HCT116 (cell line): ENCODE results near the gene MICALL1. TPM values are rescaled to one million over a fixed set of nuclear protein-coding genes. Genes with fewer than 3 reads are reported as not detected.

Experiments
- ATAC-seq: fragments of 200-7000 bp; cut with Tn5 transposase; 2 replicates; pipeline ENCODE4 v1.9.1; 2020; ENCODE audit warnings: mild to moderate bottlenecking, moderate library complexity
- BruUV-seq: library from RNA; stranded (reverse); fragments of 400-500 nt; replicated peaks from 2 replicates; lab custom pipeline; 2021; lab: Mats Ljungman, UMichigan
- CTCF ChIA-PET: fragments of 300-600 bp; sonication (Branson Sonifier 250); formaldehyde crosslinking; loops from one replicate; lab custom pipeline; 2021; ENCODE audit warnings: antibody characterized with exemption; lab: Charles Lee
- POLR2A ChIA-PET: fragments of 300-600, 350-600 bp; sonication (Branson Sonifier 250); formaldehyde crosslinking; loops from one replicate; lab custom pipeline; 2021; ENCODE audit warnings: antibody characterized with exemption; lab: Charles Lee
- RAD21 ChIA-PET, 2 experiments: fragments of 300-600 bp; sonication (Branson Sonifier 250); formaldehyde crosslinking; loops; one replicate each; lab custom pipeline; 2023; ENCODE audit warnings: low total read pairs in 2 of 2; ENCODE audit not compliant: uncharacterized antibody in 2 of 2, unreplicated experiment in 2 of 2, low non-redundant PET in 1 of 2; lab: Charles Lee
- DNase-seq: peaks from one replicate; pipeline ENCODE4 v3.0.0-alpha.2; 2010; ENCODE audit warnings: low read depth, low spot score
- H2AFZ ChIP-seq: fragments of 200-600 bp; shearing (Covaris generic), sonication (generic); 2 replicates; pipeline ENCODE4 v1.6.1; 2017; ENCODE audit warnings: low read depth, mixed run types, mixed read lengths, antibody characterized with exemption, low read length; ENCODE audit not compliant: poor library complexity, severe bottlenecking
- H3K27ac ChIP-seq: 2 replicates; pipeline ENCODE4 v1.5.1; 2012; ENCODE audit warnings: low read depth, low read length
- H3K27me3 ChIP-seq: fragments of 200-600 bp; sonication (generic); 2 replicates; pipeline ENCODE4 v1.6.1; 2016; ENCODE audit warnings: mixed run types, low read length, mixed read lengths; ENCODE audit not compliant: insufficient read depth
- H3K36me3 ChIP-seq, 2 experiments: fragments of 200-500 bp in 1 of 2; fragments of 200-600 bp in 1 of 2; sonication (Bioruptor generic) in 1 of 2; sonication (generic) in 1 of 2; 2 replicates each; pipeline versions ENCODE4 v1.5.1 to v1.6.1; 2014 to 2016; ENCODE audit warnings: low read length in 2 of 2, inconsistent platforms in 1 of 2, mixed read lengths in 1 of 2, mixed run types in 1 of 2; ENCODE audit not compliant: insufficient read depth in 2 of 2, control insufficient read depth in 1 of 2
- H3K4me1 ChIP-seq, 2 experiments: fragments of 200-600 bp in 1 of 2; sonication (generic) in 1 of 2; 2 replicates each; pipeline versions ENCODE4 v1.5.1 to v1.6.1; 2012 to 2017; ENCODE audit warnings: low read length in 2 of 2, inconsistent platforms in 1 of 2, mild to moderate bottlenecking in 1 of 2, mixed read lengths in 1 of 2, mixed run types in 1 of 2, moderate library complexity in 1 of 2; ENCODE audit not compliant: insufficient read depth in 2 of 2, control insufficient read depth in 1 of 2
- H3K4me2 ChIP-seq: fragments of 200-600 bp; sonication (generic); 2 replicates; pipeline ENCODE4 v1.6.1; 2017; ENCODE audit warnings: mixed run types, low read length, mixed read lengths
- H3K4me3 ChIP-seq, 2 experiments: fragments of 200-600 bp in 1 of 2; sonication (generic) in 1 of 2; replicated peaks in 1 of 2; 2 replicates each; pipeline ENCODE4 v1.5.1; 2011 to 2016; ENCODE audit warnings: low read length in 2 of 2, control low read depth in 1 of 2, low read depth in 1 of 2, mild to moderate bottlenecking in 1 of 2, mixed read lengths in 1 of 2, mixed run types in 1 of 2
- H3K79me2 ChIP-seq: fragments of 200-600 bp; sonication (generic); 2 replicates; pipeline ENCODE4 v1.6.1; 2017; ENCODE audit warnings: mild to moderate bottlenecking, mixed run types, low read length, moderate library complexity, mixed read lengths; ENCODE audit not compliant: insufficient read depth
- H3K9ac ChIP-seq: fragments of 200-600 bp; sonication (generic); 2 replicates; pipeline ENCODE4 v1.6.1; 2016; ENCODE audit warnings: low read length, mixed read lengths
- H3K9me2 ChIP-seq: fragments of 200-600 bp; sonication (generic), shearing (Covaris generic); 2 replicates; pipeline ENCODE4 v1.6.1; 2017; ENCODE audit warnings: mixed run types, mild to moderate bottlenecking, moderate library complexity; ENCODE audit not compliant: insufficient read depth
- H3K9me3 ChIP-seq, 2 experiments: fragments of 200-500 bp in 1 of 2; fragments of 200-600 bp in 1 of 2; sonication (Bioruptor generic) in 1 of 2; sonication (generic) in 1 of 2; 2 replicates each; pipeline ENCODE4 v1.6.1; 2014 to 2017; ENCODE audit warnings: low read length in 2 of 2, mixed read lengths in 2 of 2, inconsistent platforms in 1 of 2, low read depth in 1 of 2, mild to moderate bottlenecking in 1 of 2, mixed run types in 1 of 2, moderate library complexity in 1 of 2; ENCODE audit not compliant: control insufficient read depth in 1 of 2, insufficient read depth in 1 of 2
- H4K20me1 ChIP-seq: fragments of 200-600 bp; sonication (generic), shearing (Covaris generic); 2 replicates; pipeline ENCODE4 v1.6.1; 2017; ENCODE audit warnings: mixed run types, mild to moderate bottlenecking, moderate library complexity; ENCODE audit not compliant: insufficient read depth
- ATF3 ChIP-seq: IDR thresholded peaks from 2 replicates; pipeline ENCODE4 v1.6.1; 2012
- CBX3 ChIP-seq: IDR thresholded peaks from 2 replicates; pipeline ENCODE4 v1.6.1; 2012; ENCODE audit warnings: low read depth
- CEBPB ChIP-seq: IDR thresholded peaks from 2 replicates; pipeline ENCODE4 v1.6.1; 2012; ENCODE audit warnings: low read depth
- CTCF ChIP-seq, 3 experiments: fragments of 200-600 bp in 1 of 3; sonication (generic) in 1 of 3; IDR thresholded peaks in 2 of 3; conservative IDR thresholded peaks in 1 of 3; 2 replicates each; pipeline ENCODE4 v1.5.1; 2012 to 2017; ENCODE audit warnings: low read depth in 2 of 3, low read length in 2 of 3, antibody characterized with exemption in 1 of 3, borderline replicate concordance in 1 of 3, control low read depth in 1 of 3, mild to moderate bottlenecking in 1 of 3, mixed read lengths in 1 of 3, mixed run types in 1 of 3, moderate library complexity in 1 of 3; ENCODE audit not compliant: insufficient read depth in 1 of 3
- EGR1 ChIP-seq: IDR thresholded peaks from 2 replicates; pipeline ENCODE4 v1.6.1; 2012; ENCODE audit warnings: low read depth
- ELF1 ChIP-seq: IDR thresholded peaks from 2 replicates; pipeline ENCODE4 v1.6.1; 2012; ENCODE audit warnings: low read depth, borderline replicate concordance
- EZH2 ChIP-seq: fragments of 200-600 bp; sonication (generic); IDR thresholded peaks from 2 replicates; pipeline ENCODE4 v1.6.1; 2017; ENCODE audit warnings: antibody characterized with exemption, mixed run types
- EZH2phosphoT487 ChIP-seq: fragments of 200-600 bp; IDR thresholded peaks from 2 replicates; pipeline ENCODE4 v1.6.1; 2018; ENCODE audit warnings: antibody characterized with exemption, borderline replicate concordance
- FOSL1 ChIP-seq: IDR thresholded peaks from 2 replicates; pipeline ENCODE4 v1.6.1; 2012; ENCODE audit warnings: low read depth
- JUND ChIP-seq: IDR thresholded peaks from 2 replicates; pipeline ENCODE4 v1.6.1; 2012
- MAX ChIP-seq: IDR thresholded peaks from 2 replicates; pipeline ENCODE4 v1.6.1; 2012
- POLR2A ChIP-seq: IDR thresholded peaks from 2 replicates; pipeline ENCODE4 v1.7.0; 2011; ENCODE audit warnings: borderline replicate concordance; ENCODE audit not compliant: insufficient read depth, insufficient read length; ENCODE audit errors: extremely low read depth
- POLR2AphosphoS5 ChIP-seq: IDR thresholded peaks from 2 replicates; pipeline ENCODE4 v1.6.1; 2011; ENCODE audit warnings: mild to moderate bottlenecking, low read depth, low read length, moderate library complexity
- SIN3A ChIP-seq: IDR thresholded peaks from 2 replicates; pipeline ENCODE4 v1.6.1; 2012; ENCODE audit warnings: low read depth
- SP1 ChIP-seq: IDR thresholded peaks from 2 replicates; pipeline ENCODE4 v1.6.1; 2012; ENCODE audit warnings: low read depth
- SRF ChIP-seq: IDR thresholded peaks from 2 replicates; pipeline ENCODE4 v1.6.1; 2012; ENCODE audit warnings: low read depth
- TCF7L2 ChIP-seq: IDR thresholded peaks from 2 replicates; pipeline ENCODE4 v1.7.0; 2011; ENCODE audit warnings: borderline replicate concordance, inconsistent platforms; ENCODE audit not compliant: insufficient read depth, insufficient read length; ENCODE audit errors: extremely low read depth
- ZBTB33 ChIP-seq: IDR thresholded peaks from 2 replicates; pipeline ENCODE4 v1.6.1; 2011; ENCODE audit warnings: mild to moderate bottlenecking, low read length, moderate library complexity; ENCODE audit not compliant: insufficient replicate concordance; ENCODE audit errors: extremely low read depth
- ZFX ChIP-seq: fragments of 450-650 bp; IDR thresholded peaks from 2 replicates; pipeline ENCODE4 v1.6.1; 2017
- ZNF274 ChIP-seq: fragments of 200-500 bp; sonication (Bioruptor generic); IDR thresholded peaks from 2 replicates; pipeline ENCODE4 v1.6.1; 2014; ENCODE audit warnings: mild to moderate bottlenecking, low read depth, low read length, inconsistent platforms
- intact Hi-C: fragments of 100-400 bp; cut with micrococcal nuclease; formaldehyde crosslinking; loops from 2 replicates; pipeline ENCODE4 v1.10.0; 2022
- total RNA-seq: library from RNA; stranded (reverse); gene quantifications from one replicate; pipeline ENCODE4 v1.2.1, GENCODE V29; 2021; ENCODE audit not compliant: unreplicated experiment

MICALL1 gene
- total RNA-seq, 1 experiment from 2014 or later = 35.2 TPM

GRCh38 chr22:37953437-37954179 lies 47.5 kb downstream of the MICALL1 start, which contains the start of the genes C22orf23 and POLR2F:
Gene C22orf23, minus strand, starts transcription at chr22:37953601. Its CDS starts 452 bp downstream, at chr22:37953149.
Gene POLR2F, plus strand, starts transcription at chr22:37953699. Its CDS starts 89 bp downstream, at chr22:37953788.
- Histone ChIP-seq H3K4me2 (peak within 1 kb of the TSS; percentile 99), H3K9me2 (no peaks in the 10 kb centered on the region), H3K79me2 (peaks cover 46% of the 10 kb centered on the region), H2AFZ (no peak within 1 kb of the TSS), H3K4me1 (peaks cover 7 to 17% of the 10 kb centered on the region in 2 experiments; a peak in 3 of 4 replicates), H3K27ac (peak within 1 kb of the TSS; percentile 63), H3K9ac (peak within 1 kb of the TSS; percentile 93), H3K4me3 (peak within 1 kb of the TSS; percentile 99), H3K36me3 (peaks cover 14 to 19% of the 10 kb centered on the region in 2 experiments; a peak in 3 of 4 replicates), H3K9me3 (no peaks in the 10 kb centered on the region), H3K27me3 (no peaks in the 10 kb centered on the region), H4K20me1 (no peaks in the 10 kb centered on the region)
- intact Hi-C loops = no loop called here
- ATAC-seq (peak; percentile 95), DNase-seq (peak; percentile 86)
- BruUV-seq = TSS peak; percentile 63
- POLR2A ChIA-PET = interaction anchor here (1.0 to 1.3 kb wide), 4 partner anchors 10 to 146 kb away, joined by 3 to 8 read pairs (median 4); partner anchors contain the start of gene GCAT
- RAD21 ChIA-PET = interaction anchor here in 1 of 2 experiments (1.2 kb wide), 1 partner anchor 10 kb away, joined by 3 read pairs; no protein-coding TSS in a partner anchor
- CTCF ChIA-PET = interaction anchor here (0.7 to 2.0 kb wide), 4 partner anchors 12 to 99 kb away, joined by 3 to 13 read pairs (median 6); no protein-coding TSS in a partner anchor
- no peak for TF ChIP-seq EZH2
- TF ChIP-seq EZH2phosphoT487 = no peak
- no peak; the same call in 1 of the 2 replicates for TF ChIP-seq MAX
- no peak for TF ChIP-seq SRF
- peak; percentile 67; the same call in 1 of the 2 replicates for TF ChIP-seq ELF1
- no peak for TF ChIP-seq CTCF (IDR thresholded peaks at IDR 0.05 in 2 of 3, conservative IDR thresholded peaks at IDR 0.05 in 1 of 3; ENCODE audit: borderline replicate concordance in 1 of 3, insufficient read depth in 1 of 3, low read depth in 2 of 3, low read length in 2 of 3)
- TF ChIP-seq CBX3 = no peak
- peak; percentile 84 for TF ChIP-seq SIN3A
- no peak for TF ChIP-seq ZBTB33
- no peak for TF ChIP-seq ATF3
- TF ChIP-seq ZFX = no peak
- TF ChIP-seq SP1 = no peak
- TF ChIP-seq TCF7L2 = no peak
- no peak for TF ChIP-seq FOSL1
- TF ChIP-seq JUND = no peak
- TF ChIP-seq CEBPB = no peak
- no peak for TF ChIP-seq ZNF274
- peak; percentile 56 for TF ChIP-seq POLR2A
- peak; percentile 90 for TF ChIP-seq POLR2AphosphoS5
- TF ChIP-seq EGR1 = no peak
